ENCODE results near the gene HPCAL1. TPM values are rescaled to one million over a fixed set of nuclear protein-coding genes. Genes with fewer than 3 reads are reported as not detected.

HPCAL1 gene
- total and polyA plus RNA-seq, 2 of the 8 experiments (the other 6 are each of a cell fraction or from before 2014, with no cell fraction given), result 5.8 to 8.6 TPM

- no peaks in the 10 kb centered on the region for H3K36me3 ChIP-seq (ENCODE audit: control insufficient read depth in 2 of 4, insufficient read depth in 4 of 4, low read length in 3 of 4)
- no peak overlapping the region for H2BK120ac ChIP-seq (replicated peaks; ENCODE audit: low read depth, low read length)
- no peak overlapping the region for H3K27ac ChIP-seq (ENCODE audit: low read depth, low read length)
- H3K56ac ChIP-seq (replicated peaks; ENCODE audit: insufficient read length, low read depth, low read length), result no peak overlapping the region
- H3K23ac ChIP-seq (ENCODE audit: insufficient read length), result no peak overlapping the region
- peak overlapping the region; percentile 68; the same call in 1 of the 2 replicates for H2BK12ac ChIP-seq (ENCODE audit: low read depth, low read length)
- H3K79me2 ChIP-seq (ENCODE audit: control insufficient read depth in 1 of 2, insufficient read depth in 2 of 2, low read length in 2 of 2), result no peaks in the 10 kb centered on the region
- no peak overlapping the region for H3K14ac ChIP-seq (ENCODE audit: insufficient read length)
- no peak overlapping the region for H4K5ac ChIP-seq (ENCODE audit: insufficient read length, low read depth, low read length)
- no peaks in the 10 kb centered on the region; the same call in 1 of the 2 replicates for H3K79me1 ChIP-seq (ENCODE audit: low read depth, low read length)
- WGBS, 2 experiments (ENCODE audit: extremely low coverage in 1 of 2, insufficient coverage in 1 of 2, insufficient read length in 1 of 2, insufficient replicate concordance in 2 of 2, low coverage in 1 of 2, low lambda C conversion rate in 2 of 2, missing lambda C conversion rate in 1 of 2), result 67% methylated on average over 5 of the region's 5 CpGs; no CpG with 5 or more reads in 1 of the 2 experiments
- H3K23me2 ChIP-seq (ENCODE audit: low read depth, low read length), result no peaks in the 10 kb centered on the region
- H4K8ac ChIP-seq (ENCODE audit: extremely low read depth, insufficient read depth, low read length), result peak overlapping the region; percentile 51
- H3K4me1 ChIP-seq (replicated peaks in 1 of 4; ENCODE audit: control insufficient read depth in 3 of 4, insufficient read depth in 4 of 4, low read length in 3 of 4), result peaks cover 3 to 36% (median 18%) of the 10 kb centered on the region in 4 experiments
- H3K4me3 ChIP-seq (ENCODE audit: extremely low read depth in 1 of 4, insufficient read depth in 2 of 4, low read depth in 3 of 4, low read length in 4 of 4), result no peak overlapping the region
- H3K27me3 ChIP-seq (replicated peaks in 1 of 4; ENCODE audit: control insufficient read depth in 3 of 4, extremely low read depth in 1 of 4, insufficient read depth in 3 of 4, low read length in 3 of 4), result 0 out of 7 replicates have a peak, but pooled peaks cover 0 to 1% (median 0%) of the 10 kb centered on the region in 4 experiments
- ChIA-PET POLR2A (ENCODE audit: partially characterized antibody) (no interaction called here), CTCF (ENCODE audit: partially characterized antibody) (interaction anchor here (0.8 to 1.1 kb wide), 2 partner anchors 61 to 76 kb away, joined by 3 read pairs; no protein-coding TSS in a partner anchor)
- FAIRE-seq (no peak), DNase-seq (ENCODE audit: low read depth in 1 of 2, low spot score in 2 of 2) (no peak)
- no peak overlapping the region for H3K9ac ChIP-seq (replicated peaks in 1 of 4; ENCODE audit: extremely low read depth in 1 of 4, low read depth in 3 of 4, low read length in 3 of 4)
- no peak overlapping the region for H3K4ac ChIP-seq (replicated peaks; ENCODE audit: insufficient read length, low read depth, low read length)
- no peak overlapping the region for H2BK15ac ChIP-seq (ENCODE audit: low read length)
- H4K20me1 ChIP-seq (replicated peaks in 1 of 2; ENCODE audit: control insufficient read depth in 1 of 2, insufficient read depth in 2 of 2, low read length in 2 of 2), result no peaks in the 10 kb centered on the region
- H2AFZ ChIP-seq (ENCODE audit: low read length), result no peak overlapping the region; the same call in 1 of the 2 replicates
- no peak overlapping the region for H2AK5ac ChIP-seq (ENCODE audit: low read depth, low read length)
- no peak overlapping the region for H2BK20ac ChIP-seq (ENCODE audit: low read length)
- H2BK5ac ChIP-seq (ENCODE audit: low read depth, low read length), result peak overlapping the region; percentile 35; the same call in 1 of the 2 replicates
- no peaks in the 10 kb centered on the region for H3K9me3 ChIP-seq (ENCODE audit: insufficient read depth in 2 of 2, low read depth in 1 of 2, low read length in 1 of 2)
- H4K91ac ChIP-seq (replicated peaks; ENCODE audit: insufficient read length, low read length), result no peak overlapping the region
- no peak overlapping the region for H3K4me2 ChIP-seq (ENCODE audit: insufficient read depth in 1 of 2, low read depth in 2 of 2, low read length in 2 of 2)
- no peak overlapping the region; the same call in 1 of the 2 replicates for H3K18ac ChIP-seq (ENCODE audit: extremely low read depth, low read length)
- TF ChIP-seq SIRT6 (IDR thresholded peaks at IDR 0.05; ENCODE audit: low read length) (no peak), POLR2A (IDR thresholded peaks at IDR 0.05; ENCODE audit: control extremely low read depth in 1 of 2, low read depth in 2 of 2, low read length in 2 of 2) (no peak), CHD2 (IDR thresholded peaks at IDR 0.05; ENCODE audit: low read length) (no peak), GTF2F1 (IDR thresholded peaks at IDR 0.05; ENCODE audit: borderline replicate concordance, low read depth, low read length) (no peak), SIX5 (IDR thresholded peaks at IDR 0.05; ENCODE audit: low read depth, low read length) (no peak), BCL11A (IDR thresholded peaks at IDR 0.05; ENCODE audit: low read depth in 2 of 2, low read length in 2 of 2) (no peak), SIN3A (conservative IDR thresholded peaks at IDR 0.05 in 1 of 2, IDR thresholded peaks at IDR 0.05 in 1 of 2; ENCODE audit: low read depth in 1 of 2, low read length in 2 of 2) (no peak), TBP (IDR thresholded peaks at IDR 0.05; ENCODE audit: low read depth, low read length) (no peak), KDM5A (IDR thresholded peaks at IDR 0.05; ENCODE audit: low read length) (no peak), HDAC6 (IDR thresholded peaks at IDR 0.05; ENCODE audit: low read depth, low read length) (no peak), BRCA1 (IDR thresholded peaks at IDR 0.05; ENCODE audit: low read depth, low read length) (no peak), TEAD4 (IDR thresholded peaks at IDR 0.05; ENCODE audit: low read depth, low read length) (no peak), CHD1 (IDR thresholded peaks at IDR 0.05; ENCODE audit: low read depth, low read length) (no peak), ASH2L (IDR thresholded peaks at IDR 0.05; ENCODE audit: low read length) (no peak), YY1 (IDR thresholded peaks at IDR 0.05; ENCODE audit: low read depth, low read length) (no peak), CREB1 (IDR thresholded peaks at IDR 0.05) (no peak), GABPA (IDR thresholded peaks at IDR 0.05; ENCODE audit: borderline replicate concordance, insufficient read depth, low read length) (no peak)
Observed at GRCh38 chr2:10333247-10333613, 30.5 kb downstream of the HPCAL1 start.
